SHP77 (cell line): Measurements from ENCODE around the gene GCK.
A peak's percentile ranks its signal among the peaks of the same experiment; 100 is the strongest.
"Not testable (repeated sequence)": the region's sequence is repeated elsewhere in the genome, so short reads cannot be mapped to it uniquely, and the experiment has no call there.

Experiments used
- DNase-seq, 2 experiments: peaks; one replicate each; lab custom pipeline; 2025; lab: John Stamatoyannopoulos, UW

GCK gene

GRCh38 chr7:44201813-44202212 is 12.6 kb upstream of the GCK start:
- no peak for DNase-seq

DNA sequence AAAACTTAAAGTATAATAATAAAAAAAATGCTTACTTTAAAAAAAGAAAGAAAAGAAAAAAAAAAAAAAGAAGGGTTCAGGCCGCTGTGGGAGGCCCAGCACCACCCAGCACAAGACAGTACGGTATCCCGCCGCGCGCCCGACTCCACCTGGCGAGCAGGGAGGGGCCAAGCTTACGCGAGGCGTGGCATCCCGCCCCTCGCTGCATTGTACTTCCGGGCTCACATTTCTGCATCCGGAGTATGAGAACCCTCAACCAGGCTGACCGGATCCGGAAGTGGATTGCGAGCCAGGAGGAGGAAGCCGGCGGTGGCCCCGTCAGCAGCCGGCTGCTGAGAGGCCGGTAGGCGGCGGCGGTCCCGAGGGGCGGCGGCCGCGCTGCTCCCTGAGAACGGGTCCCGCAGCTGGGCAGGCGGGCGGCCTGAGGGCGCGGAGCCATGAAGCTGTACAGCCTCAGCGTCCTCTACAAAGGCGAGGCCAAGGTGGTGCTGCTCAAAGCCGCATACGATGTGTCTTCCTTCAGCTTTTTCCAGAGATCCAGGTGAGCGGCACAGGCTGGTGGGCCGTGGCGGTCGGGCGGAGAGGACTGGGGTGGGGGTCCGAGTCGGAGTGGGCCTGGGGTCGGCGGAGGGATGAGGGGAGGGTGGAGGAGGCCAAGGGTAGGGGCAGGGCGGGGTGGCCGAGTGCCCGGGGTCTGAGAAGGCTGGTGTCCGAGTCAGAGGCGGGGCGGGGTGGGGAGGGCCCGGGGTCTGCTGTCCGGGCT is 11.6 kb upstream of the GCK start, which contains the start of gene YKT6:
YKT6 (plus strand) TSS at position 280 of the 763 bp plus-strand sequence; CDS start at position 438, 158 bp downstream.
- DNase-seq, result peak; percentile 98 to 99

GRCh38 chr7:44200163-44200562 is 10.9 kb upstream of the GCK start:
- DNase-seq, result not testable (repeated sequence)

- no peak for DNase-seq
Measured at GRCh38 chr7:44197474-44197873, 8.2 kb upstream of the GCK start.

DNA sequence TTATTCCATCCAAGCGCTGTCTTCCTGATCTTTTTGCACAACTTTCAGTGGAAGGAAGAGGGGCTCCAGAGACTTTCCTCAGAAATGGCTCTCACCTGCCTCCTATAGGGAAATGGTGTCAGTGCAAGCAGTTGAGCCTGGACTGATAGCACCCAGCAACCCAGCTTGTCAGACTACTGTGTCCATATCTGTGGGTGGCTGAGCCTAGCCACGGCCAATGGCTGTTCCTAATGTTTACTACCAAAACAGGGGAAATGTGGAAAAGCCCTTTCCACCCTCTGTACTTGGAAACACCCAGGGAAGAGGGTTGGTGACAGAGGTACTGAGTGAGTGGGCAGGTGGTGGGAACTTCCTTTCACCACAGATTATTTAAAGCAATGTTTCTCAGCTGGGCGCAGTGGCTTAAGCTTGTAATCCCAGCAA is 7.2 kb upstream of the GCK start:
- DNase-seq, result peak; percentile 62 to 63

DNA sequence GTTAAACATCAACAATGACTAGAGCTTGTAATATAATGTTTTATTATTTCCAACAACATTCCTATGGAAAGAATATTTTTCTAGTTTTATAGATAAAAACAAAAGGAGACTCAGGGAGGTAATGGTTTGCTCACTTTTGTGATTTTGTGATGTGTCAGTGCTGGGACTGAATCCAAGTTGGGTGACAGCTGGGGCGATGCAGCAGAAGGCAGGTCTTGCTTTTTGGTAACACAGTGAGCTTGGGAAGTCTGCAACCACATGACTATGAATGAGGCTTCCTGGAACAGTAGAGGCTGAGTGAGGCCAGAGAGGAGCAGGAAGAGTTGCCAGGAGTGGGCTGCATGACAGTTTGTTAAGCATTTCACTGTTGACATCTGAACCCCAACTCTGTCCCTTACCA is 6.7 kb upstream of the GCK start:
- no peak for DNase-seq

DNA sequence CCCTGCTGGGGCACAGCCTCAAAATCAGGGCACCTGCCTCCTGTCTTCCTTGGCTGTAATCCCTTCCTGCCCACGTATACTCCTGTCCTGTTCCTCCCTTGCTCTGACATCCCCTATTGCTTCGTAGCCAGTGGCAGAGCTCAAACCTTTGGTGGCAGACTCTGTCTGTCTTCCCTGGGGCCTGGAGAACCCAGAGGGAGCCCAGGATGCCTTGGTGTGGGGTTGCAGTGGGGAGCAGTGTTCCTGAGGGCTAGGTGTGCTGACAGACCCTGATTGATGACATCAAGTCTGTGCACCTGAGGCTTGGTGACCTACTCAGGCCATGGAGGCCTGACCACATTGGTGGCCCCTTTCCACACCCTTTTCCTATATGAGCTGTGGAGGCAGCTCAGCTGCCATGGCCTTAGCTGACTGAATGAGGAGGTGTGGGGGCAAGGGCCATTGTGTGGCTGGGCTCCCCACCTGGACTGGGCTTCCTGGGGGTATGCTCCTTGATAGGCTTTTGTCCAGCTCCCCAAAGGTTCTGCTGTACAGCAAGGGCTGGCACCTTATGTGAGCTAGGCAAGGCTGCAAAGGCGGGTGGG is 5.4 kb upstream of the GCK start:
- no peak for DNase-seq

DNA sequence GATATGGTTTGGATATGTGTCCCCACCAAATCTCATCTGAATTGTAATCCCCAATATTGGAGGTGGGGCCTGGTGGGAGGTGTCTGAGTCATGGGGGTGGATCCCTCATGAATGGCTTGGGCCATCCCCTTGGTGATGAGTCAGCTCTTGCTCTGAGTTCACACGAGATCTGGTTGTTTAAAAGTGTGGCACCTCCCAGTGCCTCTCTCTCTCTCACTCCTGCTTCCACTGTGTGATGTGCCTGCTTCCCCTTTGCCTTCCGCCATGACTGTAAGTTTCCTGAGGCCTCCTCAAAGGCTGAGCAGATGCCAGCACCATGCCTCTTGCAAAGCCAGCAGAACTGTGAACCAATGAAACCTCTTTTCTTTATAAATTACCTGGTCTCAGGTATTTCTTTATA is 4.8 kb upstream of the GCK start:
- DNase-seq, result no peak

- no peak for DNase-seq
Measured at GRCh38 chr7:44193011-44193802, 4.0 kb upstream of the GCK start.

DNA sequence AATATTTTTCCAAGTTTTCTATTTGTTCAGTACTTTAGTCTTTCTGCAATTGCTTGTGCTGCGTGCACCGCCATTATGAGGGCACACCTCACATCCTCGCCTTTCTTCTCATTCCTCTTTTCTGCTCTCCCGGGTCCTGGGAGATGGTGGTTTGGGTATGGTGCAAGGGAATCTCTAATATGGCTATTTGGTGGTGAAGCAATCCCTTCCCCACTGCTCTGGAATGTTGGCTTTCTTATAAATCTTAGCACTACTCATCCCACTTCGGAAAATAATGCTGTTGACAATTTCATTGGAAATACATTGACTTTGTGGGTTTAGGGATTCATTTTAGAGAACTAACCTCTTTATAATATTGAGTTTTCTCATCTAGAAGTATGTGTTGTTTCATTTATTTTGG is 1.9 kb upstream of the GCK start:
- no peak for DNase-seq

DNA sequence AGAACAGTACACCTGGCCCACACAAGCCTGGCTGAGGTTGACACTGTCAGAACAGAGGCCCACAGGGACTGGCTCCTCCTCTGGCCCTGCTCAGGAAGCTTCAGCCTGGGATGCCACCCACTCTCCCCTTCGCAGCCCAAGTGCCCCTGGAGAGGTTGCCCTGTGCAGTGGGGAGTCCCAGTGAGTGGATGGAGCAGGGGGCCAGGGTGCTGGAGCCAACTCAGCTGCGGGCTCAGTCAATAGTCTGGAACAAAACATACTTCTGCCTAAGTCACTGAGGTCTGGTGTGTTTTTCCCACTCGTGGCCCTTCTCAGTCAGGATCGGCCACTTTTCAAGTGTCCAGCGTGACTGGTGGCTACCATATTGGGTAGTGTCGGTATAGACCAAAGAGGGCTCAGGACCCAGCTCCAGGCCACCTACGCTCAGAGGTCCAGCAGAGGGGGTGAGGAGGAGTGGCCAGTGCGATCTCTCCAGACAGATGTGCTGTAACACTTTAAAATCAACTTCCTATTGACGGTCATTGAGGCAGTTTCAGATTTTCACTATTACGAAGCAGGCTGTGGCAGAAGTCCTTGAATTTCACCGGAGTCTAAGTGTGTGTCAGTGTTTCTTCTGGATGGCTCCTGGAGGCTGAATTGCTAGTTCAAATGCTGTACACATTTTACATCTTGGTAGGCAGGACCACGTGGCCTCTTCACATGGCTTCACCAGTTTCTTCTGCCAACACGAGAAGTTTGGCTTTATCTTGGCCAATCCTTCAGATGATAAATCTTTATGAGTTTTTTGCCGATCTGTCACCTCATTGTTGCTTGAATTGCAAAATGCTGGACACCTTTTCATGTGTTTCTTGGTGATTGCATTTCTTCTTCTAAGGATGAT is 994 bp upstream of the GCK start:
- DNase-seq, result no peak

- no peak for DNase-seq
Measured at GRCh38 chr7:44188480-44189225, 586 bp downstream of the GCK start.

- DNase-seq, result no peak
Measured at GRCh38 chr7:44187636-44188416, 1.4 kb downstream of the GCK start.

- no peak for DNase-seq
Measured at GRCh38 chr7:44186736-44187135, 2.5 kb downstream of the GCK start.

DNA sequence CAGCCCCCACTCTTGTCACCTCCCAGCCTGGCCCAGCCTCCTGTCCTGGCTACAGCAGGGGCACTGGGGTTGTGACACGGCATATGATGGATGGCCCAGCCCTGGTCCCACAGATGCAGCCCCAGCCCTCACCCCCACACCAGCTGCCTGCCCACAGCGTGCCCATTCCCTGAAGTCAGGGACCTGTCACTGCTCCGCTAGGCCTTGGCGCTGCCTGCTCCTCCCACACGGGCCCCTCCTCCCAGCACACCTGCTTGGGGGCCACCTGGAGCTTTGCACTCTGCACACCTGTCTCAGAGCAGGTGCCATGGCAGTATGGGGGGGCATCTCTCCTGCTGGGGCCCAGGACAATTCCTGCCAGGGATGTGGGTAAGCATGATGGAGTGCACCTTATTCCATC is 3.5 kb downstream of the GCK start:
- no peak for DNase-seq

- DNase-seq, result no peak
Measured at GRCh38 chr7:44184873-44185446, 4.3 kb downstream of the GCK start.

- DNase-seq, result no peak
Measured at GRCh38 chr7:44184206-44184872, 4.9 kb downstream of the GCK start.

DNA sequence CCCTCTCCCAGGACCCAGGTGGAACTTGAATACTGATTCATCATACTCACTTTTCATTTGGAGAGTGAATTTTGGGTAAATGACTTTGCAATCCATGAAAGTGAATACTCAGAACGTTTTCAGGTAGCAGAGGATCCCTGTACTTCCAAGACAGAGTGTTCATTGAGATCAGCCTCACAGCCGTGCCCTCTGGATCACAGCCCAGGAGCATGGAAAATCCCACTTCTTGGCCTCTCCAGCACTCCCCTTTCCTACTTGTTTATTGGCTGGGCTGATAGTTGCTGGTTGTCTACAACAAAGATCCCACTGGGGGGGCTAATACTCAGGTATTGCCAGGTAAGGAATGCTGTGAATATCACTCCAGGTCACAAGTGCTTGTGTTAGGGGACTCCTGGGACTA is 5.9 kb downstream of the GCK start:
- no peak for DNase-seq

DNA sequence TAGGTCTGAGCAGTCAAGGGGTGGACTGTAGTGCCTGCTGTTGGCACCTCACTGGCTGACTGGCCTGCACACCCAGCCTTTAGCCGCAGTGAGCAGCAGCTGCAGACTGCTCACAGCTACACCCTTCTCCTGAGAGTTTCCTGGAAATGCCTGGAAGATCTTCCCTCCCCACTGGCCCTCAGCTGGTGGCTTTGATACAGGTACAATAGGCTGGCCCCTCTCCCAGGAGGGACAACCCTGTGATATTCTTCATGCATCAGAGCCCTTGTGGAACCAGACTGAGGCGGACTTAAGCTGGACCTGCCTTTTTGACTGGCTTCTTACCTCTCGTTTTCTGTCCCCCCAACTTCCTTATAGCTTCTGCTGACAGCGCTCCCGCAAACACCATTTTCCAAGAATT is 6.4 kb downstream of the GCK start:
- no peak for DNase-seq

GRCh38 chr7:44180631-44181030 is 8.6 kb downstream of the GCK start:
- no peak for DNase-seq
